Activated naive CD8-positive, alpha-beta T cell treated with anti-CD3 and anti-CD28 coated beads, Interleukin-2, amount 50 U/mL, for 16 hours (primary cell): ENCODE data around the gene HIPK1.
"Not testable (repeated sequence)": the region's sequence is repeated elsewhere in the genome, so short reads cannot be mapped to it uniquely, and the experiment has no call there.

ENCODE experiments used
- DNase-seq: peaks from one replicate; pipeline ENCODE4 v3.0.0-alpha.2; 2020; ENCODE audit warnings: low read depth, low spot score

HIPK1 gene

DNA sequence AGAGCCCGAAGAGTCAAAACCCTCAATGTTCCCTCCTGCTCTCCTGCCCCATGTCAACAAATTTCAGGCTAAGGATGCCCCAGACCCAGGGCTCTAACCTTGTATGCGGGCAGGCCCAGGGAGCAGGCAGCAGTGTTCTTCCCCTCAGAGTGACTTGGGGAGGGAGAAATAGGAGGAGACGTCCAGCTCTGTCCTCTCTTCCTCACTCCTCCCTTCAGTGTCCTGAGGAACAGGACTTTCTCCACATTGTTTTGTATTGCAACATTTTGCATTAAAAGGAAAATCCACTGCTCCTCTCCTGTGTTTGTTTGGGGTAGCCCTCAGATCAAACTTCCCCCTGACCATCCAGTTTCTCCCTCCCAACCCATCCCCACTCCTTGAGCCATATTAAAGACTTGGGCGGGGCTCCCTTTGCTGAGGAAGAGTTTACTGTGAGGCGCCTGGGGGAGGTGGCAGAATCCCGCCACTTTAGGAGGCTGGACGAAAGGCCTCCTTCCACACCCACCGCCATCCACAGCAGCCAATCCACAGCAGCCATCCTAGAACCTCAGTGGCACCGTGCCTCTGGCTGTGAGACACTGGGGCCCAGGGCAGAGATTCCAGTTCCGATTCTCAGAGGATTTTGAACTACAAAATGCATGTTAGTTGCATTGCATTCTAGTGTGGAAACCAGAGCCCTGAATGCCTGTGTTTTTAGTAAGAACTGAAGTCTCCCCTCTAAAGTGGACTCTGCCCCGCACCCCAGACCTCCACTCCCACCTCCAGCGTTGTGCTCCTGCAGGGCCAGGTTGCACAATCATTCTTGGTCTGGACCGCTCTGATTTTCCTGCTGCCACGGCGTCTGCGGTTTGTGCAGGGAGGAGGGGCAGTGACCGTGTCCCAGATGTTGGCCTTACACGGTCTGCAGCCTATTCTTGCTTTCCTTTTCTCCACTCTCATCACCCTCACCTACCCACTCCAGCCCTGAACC lies 53.1 kb downstream of the HIPK1 start:
- DNase-seq: no peak

DNA sequence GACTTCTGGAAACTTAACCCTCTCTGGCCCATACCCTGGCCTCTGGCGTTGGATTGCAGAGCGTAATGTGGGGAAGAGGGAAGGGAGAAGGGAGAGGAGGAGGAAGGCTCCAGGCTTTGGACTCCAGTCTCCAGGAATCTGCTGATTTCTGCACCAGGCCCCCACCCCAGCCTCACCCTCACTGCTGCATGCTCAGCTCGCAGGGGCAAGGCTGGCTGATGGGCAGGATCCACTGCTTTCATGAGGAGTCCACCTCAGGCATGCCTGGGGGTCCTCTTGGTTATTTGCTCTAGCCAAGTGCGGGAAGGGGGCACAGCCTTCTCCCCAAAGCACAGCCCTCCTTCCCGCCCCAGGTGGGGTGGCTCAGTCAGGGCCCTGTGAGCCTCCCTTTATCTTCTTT lies 53.8 kb downstream of the HIPK1 start:
- DNase-seq: no peak

DNA sequence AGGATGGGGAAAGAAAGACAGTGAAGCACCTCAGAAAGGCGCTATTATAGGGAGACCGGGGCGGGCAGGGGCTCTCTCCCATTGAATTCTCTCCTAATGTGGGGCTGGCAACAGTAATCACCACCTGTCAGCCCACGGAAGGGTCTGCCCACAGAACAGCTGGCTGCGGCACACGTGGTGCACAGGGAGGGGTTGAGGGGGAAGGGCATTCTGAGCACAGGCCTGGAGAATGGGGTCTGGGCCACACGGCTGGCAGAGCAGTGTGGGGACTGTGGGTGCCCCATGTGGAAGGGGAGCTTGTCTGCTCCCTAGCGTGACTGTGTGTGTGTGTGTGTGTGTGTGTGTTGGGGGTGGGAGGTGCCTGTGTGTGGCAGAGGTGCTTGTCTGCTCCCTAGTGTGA lies 54.3 kb downstream of the HIPK1 start:
- DNase-seq: no peak

DNA sequence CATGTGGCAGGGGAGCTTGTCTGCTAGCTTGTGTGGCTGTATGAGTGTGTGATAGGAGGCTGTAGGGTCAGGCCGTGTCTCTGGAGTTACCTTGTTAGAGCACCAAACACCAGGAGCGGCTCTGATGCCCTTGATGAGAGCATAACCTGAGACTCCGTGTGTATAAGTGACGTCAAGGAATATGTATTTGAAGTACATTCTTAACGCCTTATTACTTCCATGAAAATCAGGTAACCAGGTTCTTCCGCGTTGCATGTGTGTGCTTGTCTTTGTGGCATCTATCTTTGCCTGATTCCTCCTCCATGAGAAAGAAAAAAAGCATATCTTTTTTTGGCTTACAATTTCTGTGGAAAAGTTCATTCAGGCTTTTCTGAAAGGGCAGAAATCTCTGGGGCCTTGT lies 54.7 kb downstream of the HIPK1 start:
- DNase-seq: no peak

DNA sequence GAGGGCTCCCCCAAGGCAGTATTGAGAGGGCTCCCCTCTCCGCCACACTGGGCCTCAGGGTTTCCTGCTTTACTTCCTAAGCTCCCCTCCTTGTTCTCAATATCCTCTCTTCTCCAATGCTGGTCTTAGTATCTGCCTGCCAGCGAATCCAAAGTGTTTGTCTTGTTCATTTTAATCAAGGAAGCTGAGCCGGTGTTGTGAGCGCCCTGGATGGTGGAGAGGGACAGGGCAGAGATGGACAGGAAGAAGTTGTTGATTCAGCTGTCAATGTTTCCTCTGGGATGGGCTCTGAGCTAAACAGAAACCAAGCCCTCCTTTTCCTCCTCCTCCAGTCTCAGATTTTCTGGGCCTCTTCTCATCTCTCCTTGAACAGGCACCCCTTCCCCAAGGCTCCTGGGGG lies 55.6 kb downstream of the HIPK1 start:
- DNase-seq: no peak

DNA sequence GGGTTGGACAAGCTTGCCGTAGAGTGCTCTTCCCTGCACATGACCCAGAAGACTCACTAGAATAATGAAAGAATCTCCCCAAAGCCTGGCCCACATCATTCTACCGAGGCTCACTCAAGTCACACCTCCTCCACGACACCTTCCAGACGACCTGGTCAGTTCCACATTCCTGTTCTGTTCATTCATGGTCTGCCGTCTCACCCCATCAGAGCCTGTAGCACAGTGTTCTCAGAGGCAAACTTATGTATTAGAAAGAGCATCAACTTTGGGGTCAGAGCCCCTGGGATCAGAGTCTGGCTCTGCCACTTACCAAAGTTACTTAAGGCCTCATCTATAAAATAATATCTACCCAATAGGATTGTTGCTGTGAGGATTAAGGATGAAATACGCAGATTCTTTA lies 57.7 kb downstream of the HIPK1 start:
- DNase-seq: no peak

DNA sequence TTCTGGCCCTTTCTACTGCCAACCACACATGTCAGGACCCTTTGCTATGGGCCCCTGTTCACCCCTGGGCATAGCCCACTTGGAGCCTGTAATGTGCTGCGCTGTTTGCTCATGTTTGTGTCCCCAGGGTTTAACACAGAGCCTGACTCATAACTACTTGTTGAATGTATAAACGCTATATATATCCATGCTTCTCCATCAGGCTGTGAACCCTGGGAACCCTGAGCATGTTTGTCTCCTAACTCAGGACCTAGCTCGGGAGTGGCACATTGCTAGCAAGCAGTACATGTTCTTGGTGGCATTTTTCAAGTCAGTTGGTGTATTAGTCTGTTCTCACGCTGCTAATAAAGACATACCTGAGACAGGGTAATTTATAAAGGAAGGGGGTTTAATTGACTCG lies 58.1 kb downstream of the HIPK1 start:
- DNase-seq: no peak

DNA sequence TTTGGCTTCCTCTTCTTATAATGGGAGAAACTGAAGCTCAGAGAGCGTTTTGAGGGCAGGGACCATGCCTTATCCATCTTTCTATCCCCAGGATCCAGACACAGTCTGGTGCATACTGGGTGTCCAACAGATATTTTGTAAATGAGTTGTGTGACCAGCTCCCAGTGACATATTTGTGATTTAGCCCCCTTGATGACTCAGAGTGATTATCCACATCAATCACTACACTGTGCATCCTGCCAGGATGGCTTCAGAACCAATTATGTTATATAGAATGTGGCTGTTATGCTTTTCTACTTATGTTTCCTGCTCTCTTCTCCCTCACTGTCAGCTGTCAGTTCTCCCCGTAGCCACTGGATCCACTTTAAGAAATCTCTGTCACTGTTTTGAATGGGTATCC lies 61.4 kb downstream of the HIPK1 start:
- DNase-seq: no peak

DNA sequence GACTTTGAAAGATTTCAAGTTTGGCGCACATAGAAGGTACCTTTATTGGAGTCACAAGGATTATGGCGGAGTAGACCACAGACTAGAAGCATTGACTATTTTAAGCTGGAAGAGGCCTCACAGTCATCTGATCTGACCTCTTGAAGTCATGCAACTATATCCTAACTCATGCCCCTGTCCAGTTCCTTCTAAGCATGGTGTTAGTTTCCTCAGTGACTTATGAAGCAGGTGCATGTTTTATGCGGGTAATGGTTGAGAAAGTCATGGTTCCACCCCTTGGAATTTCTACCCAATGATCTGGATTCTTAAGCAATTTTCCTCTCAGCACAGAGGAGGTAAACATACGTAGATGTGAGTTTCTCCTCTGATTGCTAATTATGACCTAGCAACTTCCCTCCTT lies 61.8 kb downstream of the HIPK1 start:
- DNase-seq: no peak

DNA sequence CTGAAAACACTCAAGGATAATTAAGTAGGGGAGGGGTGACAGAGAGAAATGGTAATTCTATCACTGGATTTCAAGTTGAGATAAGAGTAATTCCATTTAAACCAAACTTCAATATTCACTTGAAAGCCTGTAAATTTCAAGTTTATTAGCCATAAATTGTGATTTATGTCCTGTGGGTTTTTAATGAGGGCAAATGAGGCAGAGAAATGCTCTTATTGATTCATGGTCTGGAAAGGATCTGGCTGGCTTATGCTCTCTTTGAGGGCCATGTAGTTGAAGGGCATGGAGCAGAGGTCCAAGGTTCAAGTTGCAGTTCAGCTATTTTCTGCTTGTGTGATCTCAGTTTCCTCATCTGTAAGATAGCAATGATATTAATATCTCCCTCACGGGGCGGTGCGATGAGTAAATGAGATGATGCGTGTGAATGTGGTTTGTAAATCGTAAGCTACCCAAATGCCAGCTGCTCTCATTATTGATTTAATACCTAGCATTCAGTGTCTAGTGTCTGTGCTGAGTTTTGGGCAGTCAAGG lies 62.4 kb downstream of the HIPK1 start:
- DNase-seq: no peak

DNA sequence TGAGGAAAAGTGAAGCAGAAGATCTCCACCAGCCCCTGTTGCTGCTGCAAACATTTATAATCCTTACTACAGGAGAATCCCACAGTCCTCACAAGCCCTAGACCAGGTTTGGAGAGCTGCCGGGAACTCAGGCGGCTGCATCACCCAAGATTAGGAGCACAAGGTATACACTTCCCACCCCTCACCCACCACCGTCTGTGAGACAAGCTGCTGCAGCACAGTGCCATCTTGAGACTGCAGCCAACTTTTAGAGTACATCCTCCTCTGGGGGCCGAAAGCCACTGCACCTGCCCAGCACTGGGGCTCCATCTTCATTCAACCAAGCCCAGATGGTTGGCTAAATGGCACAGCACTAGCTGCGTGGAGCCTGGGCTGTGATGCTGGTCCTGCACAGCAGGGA lies 63.9 kb downstream of the HIPK1 start:
- DNase-seq: no peak

DNA sequence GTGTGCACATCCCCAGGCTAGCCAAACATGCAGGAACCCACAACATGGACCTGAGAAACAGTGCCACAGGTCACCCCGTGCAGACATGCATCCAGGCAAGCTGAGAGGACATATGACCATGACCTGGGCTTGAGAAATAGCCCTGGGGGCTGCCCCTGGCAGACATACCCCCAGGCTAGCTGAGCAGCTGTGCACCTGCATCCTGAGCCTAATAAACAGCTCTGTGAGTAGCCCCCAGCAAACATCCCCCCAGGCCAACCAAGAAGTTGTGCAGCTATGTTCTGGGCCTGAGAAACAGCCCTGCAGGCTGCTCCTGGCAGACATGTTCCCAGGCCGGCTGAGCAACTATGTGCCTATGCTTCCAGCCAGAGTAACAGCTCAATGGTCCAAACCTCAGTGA lies 64.6 kb downstream of the HIPK1 start:
- DNase-seq: no peak

DNA sequence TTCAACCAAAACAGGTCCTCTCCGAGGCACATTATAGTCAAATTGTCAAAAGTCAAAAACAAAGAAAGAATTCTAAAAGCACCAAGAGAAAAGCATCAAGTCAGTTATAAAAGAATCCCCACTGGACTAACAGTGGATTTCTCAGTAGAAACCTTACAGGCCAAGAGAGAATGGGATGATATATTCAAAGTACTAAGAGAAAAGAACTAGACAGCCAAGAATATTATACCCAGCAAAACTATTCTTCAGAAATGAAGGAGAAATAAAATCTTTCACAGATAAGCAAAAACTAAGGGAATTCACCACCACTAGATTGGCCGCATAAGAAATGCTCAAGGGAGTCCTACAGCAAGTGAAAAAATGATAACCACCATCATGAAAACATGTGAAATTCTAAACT lies 66.3 kb downstream of the HIPK1 start:
- DNase-seq: no peak

DNA sequence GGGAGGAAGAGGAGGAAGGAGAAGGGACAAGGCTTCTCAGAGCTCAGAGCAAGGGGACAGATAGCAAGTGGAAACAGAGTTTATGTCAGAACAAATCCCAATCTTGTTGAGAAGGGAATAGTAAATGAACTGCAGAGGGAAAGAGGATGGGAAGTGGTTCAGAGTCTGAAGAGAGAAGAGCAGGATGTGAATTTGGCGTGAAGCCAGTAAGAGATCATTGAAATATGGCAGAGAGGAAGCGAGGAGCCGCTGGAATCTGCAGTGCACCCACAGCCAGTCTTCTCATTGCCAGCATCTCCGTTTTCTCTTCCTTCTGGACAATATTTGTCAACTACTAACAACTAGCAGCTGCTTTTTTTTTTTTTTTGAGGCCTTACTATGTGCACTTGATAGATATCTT lies 69.2 kb downstream of the HIPK1 start:
- DNase-seq: no peak

DNA sequence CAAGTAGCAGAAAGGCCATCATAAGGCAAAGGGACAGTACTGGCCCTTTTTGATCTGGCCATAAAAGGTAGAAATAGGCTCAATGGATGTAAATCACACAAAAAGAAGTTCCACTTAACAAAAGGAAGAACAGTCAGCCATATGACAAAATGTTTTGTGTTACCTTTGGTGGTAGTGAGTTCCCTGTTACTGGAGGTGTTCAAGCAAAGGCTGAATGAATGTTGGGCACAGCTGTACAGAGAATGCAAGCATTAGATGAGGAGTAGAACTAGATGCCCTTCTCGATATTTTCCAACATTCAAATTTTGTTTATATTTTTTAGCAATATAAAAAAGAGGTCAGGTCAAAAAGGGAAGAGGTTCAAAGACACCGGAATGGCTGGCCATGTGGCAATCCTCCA lies 70.1 kb downstream of the HIPK1 start:
- no peak for DNase-seq

DNA sequence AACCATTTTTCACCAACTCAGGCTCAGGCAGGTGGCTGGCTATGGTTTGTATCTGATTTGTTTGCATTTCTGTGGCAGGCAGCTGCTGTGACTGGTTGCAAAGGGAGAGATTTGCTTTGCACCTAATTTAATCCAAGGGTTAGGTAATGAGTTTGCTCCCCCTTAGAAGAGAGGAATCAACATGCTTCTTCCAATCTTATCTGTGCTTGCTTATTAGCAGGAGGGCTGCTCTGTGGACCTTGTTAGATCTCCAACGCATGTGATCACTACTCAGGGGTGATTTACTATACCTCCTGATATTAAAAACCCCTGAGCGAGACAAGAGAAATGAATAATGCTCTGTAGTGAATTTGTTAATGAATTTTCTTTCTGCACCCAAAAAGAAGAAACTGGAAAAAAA lies 70.7 kb downstream of the HIPK1 start:
- no peak for DNase-seq

DNA sequence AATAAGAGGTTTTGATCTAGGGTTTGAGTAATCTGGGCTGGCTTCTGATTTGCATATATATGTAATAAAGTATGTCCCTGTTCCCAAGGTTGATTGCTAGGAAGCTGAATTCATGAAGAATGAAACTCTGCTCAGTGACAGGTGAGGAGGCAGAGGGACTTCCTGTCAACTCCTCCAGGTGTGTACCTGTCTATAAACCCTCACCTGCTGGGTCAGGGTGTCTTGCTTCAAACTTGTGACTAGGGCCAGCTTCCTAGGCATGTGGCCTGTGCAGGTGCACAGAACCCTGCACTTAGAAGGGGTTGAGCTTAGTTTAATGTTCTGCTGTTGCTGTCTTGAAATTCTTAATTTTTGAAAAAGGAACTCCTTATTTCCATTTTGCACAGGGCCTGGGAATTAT lies 71.3 kb downstream of the HIPK1 start:
- no peak for DNase-seq

DNA sequence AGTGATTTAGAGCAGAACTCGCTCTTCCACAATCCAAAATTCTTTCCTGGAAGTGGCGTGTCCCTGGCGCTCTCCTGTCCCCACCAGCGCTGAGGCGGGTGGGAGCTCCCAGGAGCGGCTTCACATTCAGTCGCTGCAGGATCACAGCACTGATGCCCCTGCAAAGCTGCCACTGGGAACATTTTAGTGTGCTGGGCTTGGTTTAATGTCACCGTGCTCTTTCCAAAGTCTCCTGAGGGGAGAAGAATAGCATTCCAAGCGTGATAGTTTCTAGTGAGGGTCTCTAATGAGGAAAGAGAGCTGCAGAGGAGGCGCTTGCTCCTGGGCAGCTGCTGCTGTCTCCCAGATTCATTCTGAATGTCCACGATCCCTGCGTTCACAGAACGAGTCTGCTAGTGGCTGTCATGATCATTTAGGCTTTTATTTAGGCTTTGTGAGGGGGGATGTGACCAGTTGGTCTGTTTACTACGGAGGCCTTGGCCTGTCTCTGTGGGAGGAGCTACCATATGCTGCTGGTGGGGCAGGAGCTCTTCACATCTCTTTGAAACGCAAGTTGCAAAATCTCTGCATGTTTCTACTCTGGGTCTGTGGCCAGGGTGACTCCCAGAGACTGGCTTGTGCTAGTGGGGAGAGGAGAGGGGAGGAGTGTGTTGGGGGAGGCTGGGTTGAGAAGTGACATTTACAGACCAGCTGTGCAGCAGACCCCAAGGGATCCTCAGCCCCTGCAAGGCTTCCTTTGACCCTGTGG lies 73.5 kb downstream of the HIPK1 start:
- no peak for DNase-seq

DNA sequence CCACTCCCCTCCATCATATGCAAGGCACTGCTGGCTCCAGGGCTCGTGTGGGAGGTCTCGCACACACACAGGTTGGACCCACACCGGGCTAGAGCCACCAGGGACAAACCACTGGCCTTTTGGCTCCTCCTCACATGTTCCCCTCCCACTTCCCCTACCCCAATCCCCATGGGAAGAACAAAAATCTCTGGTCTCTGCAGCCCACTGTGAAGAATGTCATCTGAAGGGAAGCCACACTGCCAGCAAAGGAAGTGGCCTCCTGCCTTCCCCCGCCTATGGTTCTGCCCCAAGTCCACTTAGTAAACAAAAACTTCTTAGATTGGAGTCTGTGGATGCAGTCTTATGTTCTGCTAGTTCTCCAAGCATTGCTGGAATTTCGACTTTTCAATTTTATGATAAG lies 74.3 kb downstream of the HIPK1 start:
- DNase-seq: no peak

DNA sequence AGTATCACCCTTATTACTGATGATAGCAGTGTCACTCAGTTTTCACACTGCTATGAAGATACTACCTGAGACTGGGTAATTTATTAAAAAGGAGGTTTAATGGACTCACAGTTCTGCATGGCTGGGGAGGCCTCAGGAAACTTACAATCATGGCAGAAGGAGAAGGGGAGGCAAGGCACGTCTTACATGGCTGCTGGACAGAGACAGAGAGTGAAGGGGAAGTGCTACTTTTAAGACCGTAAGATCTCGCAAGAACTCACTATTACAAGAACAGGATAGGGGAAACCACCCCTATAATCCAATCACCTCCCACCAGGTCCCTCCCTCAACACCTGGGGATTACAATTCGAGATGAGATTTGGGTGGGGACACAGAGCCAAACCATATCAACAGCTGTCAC lies 77.7 kb downstream of the HIPK1 start:
- DNase-seq: not testable (repeated sequence)

DNA sequence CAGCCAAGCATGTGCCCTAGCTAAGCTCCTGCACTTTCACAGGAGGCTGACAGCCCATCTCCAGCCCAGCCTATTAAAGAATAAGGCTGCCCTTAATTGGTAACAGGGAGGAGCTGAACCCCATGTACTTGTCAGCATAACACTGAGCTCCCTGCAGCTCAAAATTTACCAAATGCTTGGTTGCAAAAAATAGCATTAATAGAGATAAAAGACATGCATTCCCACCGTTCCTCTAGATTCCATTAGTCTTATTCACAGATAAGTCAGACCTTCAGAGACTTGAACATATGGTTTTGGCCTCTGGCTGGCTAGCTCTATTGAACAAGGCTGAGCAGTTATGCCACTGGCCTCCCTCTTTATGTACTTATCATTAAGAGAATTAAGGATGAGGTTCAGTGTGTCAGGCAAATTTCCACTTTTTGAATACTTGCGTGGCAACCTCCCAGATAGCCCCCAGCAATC lies 79.4 kb downstream of the HIPK1 start:
- no peak for DNase-seq

DNA sequence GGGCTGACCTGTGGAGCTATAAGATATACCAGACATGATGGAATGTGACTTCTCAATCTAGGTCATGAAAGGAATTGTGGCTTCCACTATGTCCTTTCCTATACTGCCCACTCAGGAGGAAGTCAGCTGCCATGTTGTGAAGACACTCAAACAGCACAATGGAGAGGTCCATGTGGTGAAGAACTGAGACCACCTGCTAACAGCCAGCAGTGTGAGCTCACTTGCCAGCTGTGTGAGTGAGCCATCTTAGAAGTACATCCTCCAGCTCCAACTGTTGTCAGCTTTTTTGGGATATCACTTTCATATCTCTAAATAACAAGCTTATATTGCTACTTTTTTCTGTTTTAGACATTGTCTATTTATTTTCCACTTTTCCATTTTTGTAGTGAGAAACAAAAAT lies 79.9 kb downstream of the HIPK1 start:
- no peak for DNase-seq

DNA sequence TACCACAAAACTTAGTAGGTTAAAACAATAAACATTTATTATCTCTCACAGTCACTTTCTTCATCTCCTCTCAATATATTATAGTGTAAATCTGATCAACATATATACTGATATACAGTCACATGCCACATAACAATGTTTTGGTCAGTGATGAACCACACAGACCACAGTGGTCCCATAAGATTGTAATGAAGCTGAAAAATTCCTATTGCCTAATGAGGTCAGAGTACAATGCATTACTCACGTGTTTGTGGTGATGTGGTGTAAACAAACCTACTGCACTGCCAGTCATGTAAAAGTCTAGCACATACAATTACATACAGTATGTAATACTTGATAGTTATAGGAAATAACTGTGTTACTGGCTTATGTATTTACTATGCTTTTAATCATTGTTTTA lies 80.3 kb downstream of the HIPK1 start:
- no peak for DNase-seq
